Activated T-cell treated with anti-CD3 and anti-CD28 coated beads, Interleukin-2, amount 50 U/mL, for 1 hour (primary cell): ENCODE results near the gene TRO.

ENCODE experiments used
- DNase-seq: peaks from one replicate; pipeline ENCODE4 v3.0.0-alpha.2; 2020

TRO gene, protein sequence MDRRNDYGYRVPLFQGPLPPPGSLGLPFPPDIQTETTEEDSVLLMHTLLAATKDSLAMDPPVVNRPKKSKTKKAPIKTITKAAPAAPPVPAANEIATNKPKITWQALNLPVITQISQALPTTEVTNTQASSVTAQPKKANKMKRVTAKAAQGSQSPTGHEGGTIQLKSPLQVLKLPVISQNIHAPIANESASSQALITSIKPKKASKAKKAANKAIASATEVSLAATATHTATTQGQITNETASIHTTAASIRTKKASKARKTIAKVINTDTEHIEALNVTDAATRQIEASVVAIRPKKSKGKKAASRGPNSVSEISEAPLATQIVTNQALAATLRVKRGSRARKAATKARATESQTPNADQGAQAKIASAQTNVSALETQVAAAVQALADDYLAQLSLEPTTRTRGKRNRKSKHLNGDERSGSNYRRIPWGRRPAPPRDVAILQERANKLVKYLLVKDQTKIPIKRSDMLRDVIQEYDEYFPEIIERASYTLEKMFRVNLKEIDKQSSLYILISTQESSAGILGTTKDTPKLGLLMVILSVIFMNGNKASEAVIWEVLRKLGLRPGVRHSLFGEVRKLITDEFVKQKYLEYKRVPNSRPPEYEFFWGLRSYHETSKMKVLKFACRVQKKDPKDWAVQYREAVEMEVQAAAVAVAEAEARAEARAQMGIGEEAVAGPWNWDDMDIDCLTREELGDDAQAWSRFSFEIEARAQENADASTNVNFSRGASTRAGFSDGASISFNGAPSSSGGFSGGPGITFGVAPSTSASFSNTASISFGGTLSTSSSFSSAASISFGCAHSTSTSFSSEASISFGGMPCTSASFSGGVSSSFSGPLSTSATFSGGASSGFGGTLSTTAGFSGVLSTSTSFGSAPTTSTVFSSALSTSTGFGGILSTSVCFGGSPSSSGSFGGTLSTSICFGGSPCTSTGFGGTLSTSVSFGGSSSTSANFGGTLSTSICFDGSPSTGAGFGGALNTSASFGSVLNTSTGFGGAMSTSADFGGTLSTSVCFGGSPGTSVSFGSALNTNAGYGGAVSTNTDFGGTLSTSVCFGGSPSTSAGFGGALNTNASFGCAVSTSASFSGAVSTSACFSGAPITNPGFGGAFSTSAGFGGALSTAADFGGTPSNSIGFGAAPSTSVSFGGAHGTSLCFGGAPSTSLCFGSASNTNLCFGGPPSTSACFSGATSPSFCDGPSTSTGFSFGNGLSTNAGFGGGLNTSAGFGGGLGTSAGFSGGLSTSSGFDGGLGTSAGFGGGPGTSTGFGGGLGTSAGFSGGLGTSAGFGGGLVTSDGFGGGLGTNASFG (N-terminal part only)

DNA sequence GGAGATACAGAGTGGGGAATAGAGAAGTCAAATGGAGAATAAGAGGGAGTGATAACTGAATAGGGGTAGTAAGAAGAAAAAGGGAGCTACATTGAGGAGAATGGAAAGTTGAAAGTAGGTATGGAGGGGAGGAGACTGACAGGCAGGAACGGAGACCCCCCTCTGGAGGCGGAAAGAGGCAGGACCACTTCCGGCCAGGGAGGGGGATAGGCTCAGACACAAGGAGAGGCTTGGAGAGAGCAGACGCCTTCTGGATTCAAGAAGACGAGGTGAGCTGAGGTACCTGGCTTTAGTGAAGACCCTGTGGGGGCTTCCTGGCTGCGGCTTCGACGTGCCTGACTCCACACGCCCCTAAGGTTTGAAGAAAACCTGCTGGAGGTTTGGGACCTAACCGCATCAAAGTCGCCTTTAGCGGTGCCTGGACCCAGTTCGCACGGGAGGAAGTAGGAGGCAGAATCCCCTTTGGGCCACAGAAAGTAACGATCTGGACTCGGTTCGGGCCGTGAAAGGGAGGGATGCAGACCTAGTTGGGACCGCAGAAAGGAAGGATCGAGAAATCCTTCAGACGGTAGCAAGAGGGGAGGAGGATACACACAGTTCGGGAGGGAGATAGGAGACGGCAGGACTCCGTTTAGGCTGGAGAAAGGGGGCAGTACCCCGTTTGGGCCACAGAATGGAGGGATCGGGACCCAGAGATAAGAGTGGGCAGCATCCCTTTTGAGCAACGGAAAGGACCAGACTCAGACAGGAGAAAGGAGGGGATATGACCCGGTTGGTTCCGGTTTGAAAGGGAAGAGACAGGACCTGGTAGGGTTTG lies at the start of gene TRO:
Gene TRO, plus strand, starts transcription at position 215 of the 817 bp plus-strand sequence. CDS start 1,423 bp downstream, outside the sequence.
- DNase-seq, result no peak

DNA sequence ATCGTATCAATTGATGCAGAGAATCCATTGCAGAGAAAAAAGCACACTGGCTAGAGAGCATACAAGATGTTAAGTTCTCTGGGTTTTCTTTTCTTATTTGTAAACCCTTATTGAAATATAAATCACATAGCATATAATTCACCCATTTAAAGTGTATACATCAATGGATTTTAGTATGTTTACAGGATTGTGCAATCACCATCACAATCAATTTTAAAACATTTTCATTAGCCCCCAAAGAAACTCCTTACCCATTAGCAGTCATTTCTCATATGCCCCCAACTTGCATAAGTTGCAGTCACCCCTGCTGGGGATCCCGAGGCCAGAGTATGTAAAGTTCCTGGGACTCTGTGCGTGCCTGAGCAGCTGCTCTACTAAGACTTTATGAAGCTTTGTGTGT lies 34.9 kb upstream of the TRO start:
- DNase-seq, result no peak

DNA sequence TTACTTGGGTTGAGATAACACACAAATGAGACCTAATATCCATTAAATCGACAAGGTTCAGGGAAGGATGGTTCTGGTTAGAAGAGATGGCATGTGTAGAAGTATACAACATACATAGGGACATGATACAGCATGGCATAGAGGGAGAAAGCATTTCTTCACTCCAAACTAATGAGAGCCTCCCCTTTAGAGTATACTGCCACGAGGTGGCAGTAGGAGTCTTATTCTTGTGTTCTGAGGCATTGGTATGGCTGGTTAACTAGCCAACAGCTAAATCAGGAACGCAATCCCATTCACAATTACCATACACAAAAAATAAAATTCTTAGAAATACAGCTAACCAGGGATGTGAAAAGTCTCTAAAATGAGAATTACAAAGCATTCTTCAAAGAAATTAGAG lies 29.1 kb upstream of the TRO start:
- DNase-seq, result no peak

DNA sequence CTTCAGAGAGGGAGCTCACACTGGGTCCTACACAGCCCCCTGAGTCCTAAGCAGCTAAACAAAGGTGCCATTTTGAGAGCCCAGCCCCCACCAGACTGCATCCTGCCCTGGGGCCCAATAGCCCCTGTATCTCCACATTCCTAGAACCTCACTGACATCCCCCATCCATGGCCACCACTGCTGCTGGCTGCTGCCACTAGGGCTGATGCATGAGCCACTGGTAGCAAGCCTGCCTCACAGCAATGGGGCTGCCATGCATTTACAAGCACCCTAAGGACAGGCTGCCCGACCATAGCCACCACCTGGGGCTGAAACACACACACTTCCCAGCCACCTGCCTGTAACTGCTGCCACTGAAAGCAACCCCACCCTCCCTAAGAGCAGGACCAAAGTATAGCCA lies 26.5 kb upstream of the TRO start:
- DNase-seq, result no peak

DNA sequence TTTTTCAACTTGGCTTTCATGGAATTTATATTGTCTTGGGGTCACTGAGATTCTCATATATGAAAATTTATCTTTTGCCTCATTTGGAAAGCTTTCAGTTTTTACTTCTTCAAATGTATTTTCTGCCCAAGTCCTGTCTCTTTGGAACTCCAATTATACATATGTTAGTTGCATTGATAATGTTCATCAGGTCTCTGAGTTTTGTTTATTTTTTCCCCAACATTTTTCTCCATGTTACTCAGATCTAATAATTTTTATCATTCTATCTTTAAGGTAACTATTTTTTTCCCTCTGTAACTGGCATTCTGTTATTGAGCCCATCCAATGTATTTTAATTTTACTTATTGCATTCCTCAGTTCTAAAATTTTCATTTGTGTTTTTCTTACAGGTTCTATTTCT lies 10.7 kb upstream of the TRO start:
- no peak for DNase-seq

DNA sequence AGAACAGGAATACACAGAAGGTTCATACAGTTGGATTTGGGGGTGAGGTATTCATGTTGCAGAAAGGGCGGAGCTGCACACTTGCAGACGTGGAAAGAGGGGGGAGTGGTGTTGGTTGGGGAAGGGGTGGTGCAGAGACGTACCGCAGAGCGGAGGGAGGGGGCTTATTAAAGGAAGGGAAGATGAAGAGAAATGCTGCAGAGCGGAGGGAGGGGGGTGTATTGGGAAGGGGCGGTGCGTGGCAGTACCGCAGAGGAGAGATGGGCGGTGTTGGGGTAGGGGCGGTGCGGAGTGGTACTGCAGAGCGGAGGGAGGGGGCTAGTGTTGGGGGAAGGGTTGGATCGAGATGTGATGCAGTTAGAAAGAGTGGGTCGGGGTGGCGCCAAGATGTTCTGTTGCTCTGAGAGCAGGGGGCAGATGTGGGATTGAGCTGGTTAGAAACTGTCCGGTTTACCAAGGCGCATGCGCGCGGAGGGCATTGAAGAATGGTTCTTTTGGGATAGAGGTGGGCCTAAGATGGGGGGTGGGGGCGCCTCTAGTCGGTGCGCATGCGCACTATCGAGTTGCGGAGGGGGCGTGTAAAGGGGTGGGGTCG lies 900 bp downstream of the TRO start:
- DNase-seq, result peak; percentile 59

DNA sequence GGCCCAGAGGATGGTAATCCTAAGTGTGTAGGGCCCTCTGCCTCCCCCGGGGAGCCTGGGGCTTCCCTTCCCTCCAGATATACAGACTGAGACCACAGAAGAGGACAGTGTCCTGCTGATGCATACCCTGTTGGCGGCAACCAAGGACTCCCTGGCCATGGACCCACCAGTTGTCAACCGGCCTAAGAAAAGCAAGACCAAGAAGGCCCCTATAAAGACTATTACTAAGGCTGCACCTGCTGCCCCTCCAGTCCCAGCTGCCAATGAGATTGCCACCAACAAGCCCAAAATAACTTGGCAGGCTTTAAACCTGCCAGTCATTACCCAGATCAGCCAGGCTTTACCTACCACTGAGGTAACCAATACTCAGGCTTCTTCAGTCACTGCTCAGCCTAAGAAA lies 1.9 kb downstream of the TRO start:
- DNase-seq, result no peak

DNA sequence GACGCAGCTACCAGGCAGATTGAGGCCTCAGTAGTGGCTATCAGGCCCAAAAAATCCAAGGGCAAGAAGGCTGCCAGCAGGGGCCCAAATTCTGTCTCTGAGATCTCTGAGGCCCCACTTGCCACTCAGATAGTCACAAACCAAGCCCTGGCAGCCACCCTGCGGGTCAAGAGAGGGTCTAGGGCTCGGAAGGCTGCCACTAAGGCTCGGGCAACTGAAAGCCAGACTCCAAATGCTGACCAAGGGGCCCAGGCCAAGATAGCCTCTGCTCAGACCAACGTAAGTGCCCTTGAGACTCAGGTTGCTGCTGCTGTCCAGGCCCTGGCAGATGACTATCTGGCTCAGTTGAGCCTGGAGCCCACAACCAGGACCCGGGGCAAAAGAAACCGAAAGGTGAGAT lies 2.8 kb downstream of the TRO start:
- DNase-seq, result no peak

DNA sequence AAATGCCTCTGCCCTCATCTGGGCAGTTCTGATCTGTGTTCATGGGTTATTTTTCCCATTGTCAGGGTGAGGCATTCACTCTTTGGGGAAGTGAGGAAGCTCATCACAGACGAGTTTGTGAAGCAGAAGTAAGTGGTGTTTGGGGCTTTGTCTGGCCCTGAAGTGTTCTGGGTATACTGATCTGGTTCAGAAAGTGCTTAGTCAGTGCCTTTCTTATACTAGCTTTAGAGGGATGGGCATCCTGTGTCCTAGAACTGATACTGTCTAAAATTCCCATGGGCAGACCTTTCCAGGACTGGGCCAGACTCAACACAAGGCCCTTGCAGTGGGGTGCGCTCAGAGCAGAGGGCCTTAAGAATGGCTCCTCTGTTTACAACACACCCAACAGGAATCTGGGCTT lies 6.4 kb downstream of the TRO start:
- DNase-seq, result no peak

DNA sequence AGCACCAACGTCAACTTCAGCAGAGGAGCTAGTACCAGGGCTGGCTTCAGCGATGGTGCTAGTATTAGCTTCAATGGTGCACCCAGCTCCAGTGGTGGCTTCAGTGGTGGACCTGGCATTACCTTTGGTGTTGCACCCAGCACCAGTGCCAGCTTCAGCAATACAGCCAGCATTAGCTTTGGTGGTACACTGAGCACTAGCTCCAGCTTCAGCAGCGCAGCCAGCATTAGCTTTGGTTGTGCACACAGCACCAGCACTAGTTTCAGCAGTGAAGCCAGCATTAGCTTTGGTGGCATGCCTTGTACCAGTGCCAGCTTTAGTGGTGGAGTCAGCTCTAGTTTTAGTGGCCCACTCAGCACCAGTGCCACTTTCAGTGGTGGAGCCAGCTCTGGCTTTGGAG lies 8.3 kb downstream of the TRO start:
- DNase-seq, result no peak

DNA sequence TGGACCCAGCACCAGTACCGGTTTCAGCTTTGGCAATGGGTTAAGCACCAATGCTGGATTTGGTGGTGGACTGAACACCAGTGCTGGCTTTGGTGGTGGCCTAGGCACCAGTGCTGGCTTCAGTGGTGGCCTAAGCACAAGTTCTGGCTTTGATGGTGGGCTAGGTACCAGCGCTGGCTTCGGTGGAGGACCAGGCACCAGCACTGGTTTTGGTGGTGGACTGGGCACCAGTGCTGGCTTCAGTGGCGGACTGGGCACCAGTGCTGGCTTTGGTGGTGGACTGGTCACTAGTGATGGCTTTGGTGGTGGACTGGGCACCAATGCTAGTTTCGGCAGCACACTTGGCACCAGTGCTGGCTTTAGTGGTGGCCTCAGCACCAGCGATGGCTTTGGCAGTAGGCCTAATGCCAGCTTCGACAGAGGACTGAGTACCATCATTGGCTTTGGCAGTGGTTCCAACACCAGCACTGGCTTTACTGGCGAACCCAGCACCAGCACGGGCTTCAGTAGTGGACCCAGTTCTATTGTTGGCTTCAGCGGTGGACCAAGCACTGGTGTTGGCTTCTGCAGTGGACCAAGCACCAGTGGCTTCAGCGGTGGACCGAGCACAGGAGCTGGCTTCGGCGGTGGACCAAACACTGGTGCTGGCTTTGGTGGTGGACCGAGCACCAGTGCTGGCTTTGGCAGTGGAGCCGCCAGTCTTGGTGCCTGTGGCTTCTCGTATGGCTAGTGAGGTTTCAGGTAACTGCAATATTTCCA lies 9.8 kb downstream of the TRO start:
- DNase-seq, result no peak

DNA sequence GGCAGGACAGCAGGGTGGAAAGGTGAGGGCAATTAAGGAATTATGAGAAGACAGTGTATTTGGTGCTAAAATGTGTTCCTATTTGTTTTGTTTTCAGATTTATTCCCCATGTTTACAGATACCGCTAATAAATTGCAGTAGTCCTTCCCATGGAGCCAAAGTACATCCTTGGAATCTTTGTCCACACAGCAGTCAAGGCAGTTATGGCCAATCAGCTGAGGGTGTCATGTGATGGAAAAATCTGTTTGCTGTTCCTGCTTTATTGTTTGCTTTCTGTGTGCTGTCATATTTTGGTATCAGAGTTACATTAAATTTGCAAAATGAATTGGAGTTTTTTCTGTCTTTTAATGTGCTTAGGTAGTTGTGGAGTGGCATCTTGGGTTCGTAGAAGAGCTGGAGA lies 10.5 kb downstream of the TRO start:
- no peak for DNase-seq

DNA sequence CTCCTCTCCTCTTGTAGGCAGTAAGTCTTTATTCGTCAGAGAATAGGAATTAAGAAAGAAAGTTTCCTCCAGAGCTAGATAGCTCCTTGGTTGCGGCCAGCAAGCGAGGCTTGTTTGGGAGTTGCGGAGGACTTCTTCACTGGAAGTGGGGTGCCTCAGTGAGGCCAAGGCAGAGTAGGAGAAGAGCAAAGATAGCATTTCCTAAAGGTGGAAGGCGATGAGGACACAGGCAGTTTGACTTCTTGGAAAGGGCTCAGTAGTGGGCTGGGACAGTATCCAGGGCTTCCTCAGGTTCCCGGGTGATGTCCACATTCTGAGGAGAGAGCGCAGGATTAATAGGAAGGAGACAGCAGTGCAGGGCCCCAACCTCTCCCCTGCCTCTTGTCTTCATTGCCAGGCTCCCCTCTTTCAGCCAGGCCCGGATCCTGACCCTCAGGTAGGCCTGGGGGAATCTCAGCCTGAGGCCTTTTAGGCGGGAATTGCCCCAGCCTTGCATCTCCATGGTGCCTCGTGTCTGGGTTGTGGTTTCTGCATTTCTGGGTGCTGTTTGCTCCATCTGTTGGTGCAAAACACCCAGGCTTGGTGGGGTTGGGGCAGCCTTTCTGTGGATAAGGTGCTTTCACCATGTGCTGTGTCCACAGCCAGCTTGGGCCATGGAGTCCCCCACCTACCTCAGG lies 12.7 kb downstream of the TRO start:
- no peak for DNase-seq

DNA sequence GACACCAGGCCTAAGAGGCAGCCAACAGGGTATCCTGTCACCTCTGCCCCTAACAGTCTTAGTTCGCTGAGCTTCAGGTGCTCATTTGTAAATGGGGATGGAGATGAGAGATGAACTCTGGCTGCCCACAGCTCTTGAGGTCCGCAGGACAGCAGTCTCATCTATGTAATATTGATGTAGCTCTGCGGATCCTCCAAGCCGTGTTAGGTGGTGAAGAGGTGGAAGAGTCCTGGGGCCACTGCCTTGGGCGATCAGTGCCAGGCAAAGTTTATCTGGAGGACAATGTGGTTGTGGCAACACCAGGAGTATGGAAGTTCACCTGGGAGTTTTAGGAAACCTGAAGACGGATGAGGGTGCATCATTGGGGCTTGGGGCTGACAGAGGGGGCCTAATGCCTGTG lies 13.4 kb downstream of the TRO start:
- no peak for DNase-seq

DNA sequence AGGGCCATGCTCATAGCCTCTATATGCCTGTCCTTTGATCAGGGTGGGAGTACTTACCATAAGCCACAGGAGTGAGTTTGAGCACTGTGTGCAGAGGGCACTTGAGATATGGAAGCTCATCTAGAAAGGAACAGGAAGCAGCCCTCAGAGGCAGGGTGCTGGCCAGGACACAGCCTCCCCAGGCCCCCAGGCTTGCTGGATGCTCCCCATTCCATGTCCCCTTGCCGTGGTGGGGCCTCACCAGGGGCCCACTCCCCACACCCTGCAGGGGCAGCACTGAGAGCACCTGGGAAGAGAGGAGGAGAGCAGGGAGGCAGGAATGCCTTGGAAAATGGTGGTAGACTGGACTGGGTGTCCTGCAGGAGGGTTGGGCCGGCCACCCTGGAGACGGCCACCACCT lies 14.3 kb downstream of the TRO start:
- DNase-seq, result no peak

DNA sequence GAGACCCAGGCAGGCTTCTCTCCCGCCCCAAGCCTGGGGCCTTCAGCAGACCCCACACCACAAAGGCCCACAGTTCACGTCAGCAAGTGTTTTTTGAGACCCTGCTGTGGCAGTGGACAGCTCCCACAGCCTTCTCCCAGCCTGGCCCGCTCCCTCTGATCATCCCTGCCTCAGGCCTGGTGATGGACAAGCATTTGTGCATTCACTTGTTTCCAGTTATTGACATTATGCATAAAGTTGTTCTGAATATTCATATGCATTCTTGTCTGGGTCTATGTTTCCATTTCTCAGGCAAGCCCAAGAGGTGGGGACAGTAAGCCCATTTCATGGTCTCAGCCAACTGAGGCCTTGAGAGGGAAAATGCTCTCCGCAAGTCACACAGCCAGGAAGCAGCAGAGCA lies 14.7 kb downstream of the TRO start:
- DNase-seq, result no peak

DNA sequence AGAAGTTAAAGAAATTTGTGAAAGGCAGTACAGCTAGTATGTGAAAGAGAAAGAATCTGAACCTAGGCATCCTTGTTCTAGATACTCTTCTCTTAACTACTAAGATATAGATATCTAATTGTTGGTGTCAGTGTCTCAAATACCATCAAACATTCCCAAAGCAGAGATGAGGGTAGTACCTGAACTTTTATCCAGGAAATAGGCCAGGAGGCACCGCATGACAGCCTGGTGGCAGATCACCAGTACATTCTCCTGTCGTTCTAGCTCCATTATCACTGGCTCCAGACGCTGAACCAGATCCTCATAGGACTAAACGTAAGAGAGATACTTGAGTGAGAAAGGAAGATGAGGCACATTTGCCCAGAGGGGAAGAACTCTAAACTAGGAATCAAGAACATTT lies 16.8 kb downstream of the TRO start:
- DNase-seq, result no peak

DNA sequence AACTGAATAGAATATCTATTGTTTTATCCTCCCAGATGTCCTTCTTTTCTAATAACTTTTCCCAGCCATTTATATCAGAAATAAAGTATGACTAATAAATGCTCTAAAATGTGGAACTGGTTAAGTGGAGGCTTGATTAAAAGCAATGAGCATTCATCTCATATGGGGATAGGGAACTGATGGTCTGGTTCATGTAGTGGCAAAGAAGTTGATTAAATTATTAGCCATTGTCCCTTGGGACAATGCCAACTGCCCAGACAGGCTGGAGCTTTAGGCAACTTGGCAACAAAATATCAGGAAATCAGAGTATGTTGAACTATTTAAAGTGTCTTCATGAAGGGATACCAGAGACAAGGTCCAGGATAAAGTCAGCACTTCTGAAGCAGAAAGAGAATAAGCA lies 24.2 kb downstream of the TRO start:
- no peak for DNase-seq

DNA sequence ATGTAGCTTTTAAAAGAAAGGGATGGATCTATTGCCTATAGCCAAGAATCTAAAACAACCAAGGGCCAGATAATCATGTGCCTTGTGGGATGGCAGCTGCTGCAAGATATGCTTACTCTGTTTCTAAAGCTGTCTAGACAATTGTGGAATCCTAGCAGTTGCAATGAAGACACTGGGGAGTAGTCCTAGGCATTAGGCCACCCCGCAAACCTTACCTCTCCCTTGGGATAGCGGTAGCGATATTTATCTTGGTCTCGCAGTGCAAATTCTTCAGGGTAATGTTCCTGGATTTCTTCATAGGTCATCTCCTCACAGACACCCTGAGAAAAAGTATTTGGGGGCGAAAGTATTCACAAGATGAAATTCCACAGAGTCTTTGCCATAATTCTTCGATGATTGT lies 24.6 kb downstream of the TRO start:
- DNase-seq, result no peak

DNA sequence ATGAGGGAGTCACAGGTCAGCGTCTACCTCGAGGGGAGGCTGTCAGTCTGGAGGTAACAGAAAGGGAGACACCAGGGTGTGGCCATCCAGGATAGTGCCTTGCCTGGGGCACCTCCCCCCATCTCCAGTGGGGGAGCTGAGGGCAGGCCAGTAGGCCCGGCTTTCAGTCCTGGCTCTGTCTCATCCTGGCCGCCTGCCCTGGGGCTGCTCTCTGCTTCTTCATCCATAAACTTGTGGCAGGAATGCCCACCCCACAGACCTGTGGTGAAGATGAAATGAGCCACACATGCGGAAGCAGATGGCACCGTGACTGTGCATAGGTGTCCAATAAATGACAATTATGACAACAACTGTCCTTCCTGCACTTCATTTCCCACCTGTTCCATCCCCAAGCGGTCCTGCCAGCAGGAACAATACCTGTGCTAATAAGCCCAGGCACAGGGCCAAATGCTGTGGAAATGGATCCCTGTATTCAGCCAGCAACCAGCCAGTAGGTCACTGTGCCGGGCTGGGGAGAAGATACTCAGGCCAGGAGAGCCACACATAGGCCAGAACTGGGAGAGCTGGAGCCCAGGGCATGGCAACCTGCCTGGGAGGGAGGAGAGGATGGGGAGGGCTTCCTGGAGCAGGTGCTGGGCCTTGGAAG lies 30.2 kb downstream of the TRO start:
- DNase-seq, result no peak
